HK-2 (cell line): Measurements from ENCODE around the gene UGT8.
"Not testable (repeated sequence)": the region's sequence is repeated elsewhere in the genome, so short reads cannot be mapped to it uniquely, and the experiment has no call there.

ENCODE experiments used
- DNase-seq: peaks from one replicate; pipeline ENCODE4 v3.0.0-alpha.2; 2018; ENCODE audit not compliant: unreplicated experiment

UGT8 gene

GRCh38 chr4:114603497-114603896 is 4.9 kb downstream of the UGT8 start:
- no peak for DNase-seq

GRCh38 chr4:114606245-114606644 is 7.6 kb downstream of the UGT8 start:
- no peak for DNase-seq

GRCh38 chr4:114607056-114607455 is 8.4 kb downstream of the UGT8 start:
- no peak for DNase-seq

GRCh38 chr4:114613560-114613959 is 15.0 kb downstream of the UGT8 start:
- DNase-seq = no peak

GRCh38 chr4:114615435-114615834 is 16.8 kb downstream of the UGT8 start:
- DNase-seq = peak; percentile 17

- peak; percentile 10 for DNase-seq
Observed at GRCh38 chr4:114616036-114616435, 17.4 kb downstream of the UGT8 start.

GRCh38 chr4:114626196-114626595 is 27.6 kb downstream of the UGT8 start:
- DNase-seq = no peak

- no peak for DNase-seq
Observed at GRCh38 chr4:114636192-114636935, 37.8 kb downstream of the UGT8 start.

GRCh38 chr4:114642173-114642780 is 43.7 kb downstream of the UGT8 start:
- DNase-seq = no peak

GRCh38 chr4:114649908-114650307 is 51.3 kb downstream of the UGT8 start:
- no peak for DNase-seq

- DNase-seq = no peak
Observed at GRCh38 chr4:114653675-114654074, 55.1 kb downstream of the UGT8 start.

GRCh38 chr4:114654592-114654991 is 56.0 kb downstream of the UGT8 start:
- DNase-seq = no peak

GRCh38 chr4:114658179-114658578 is 59.6 kb downstream of the UGT8 start:
- no peak for DNase-seq

- no peak for DNase-seq
Observed at GRCh38 chr4:114658776-114659175, 60.2 kb downstream of the UGT8 start.

- DNase-seq = peak; percentile 39
Observed at GRCh38 chr4:114659386-114660008, 60.9 kb downstream of the UGT8 start.

GRCh38 chr4:114663083-114663482 is 64.5 kb downstream of the UGT8 start:
- DNase-seq = no peak

GRCh38 chr4:114668577-114668976 is 70.0 kb downstream of the UGT8 start:
- no peak for DNase-seq

GRCh38 chr4:114670733-114671132 is 72.1 kb downstream of the UGT8 start:
- not testable (repeated sequence) for DNase-seq

GRCh38 chr4:114673306-114673705 is 74.7 kb downstream of the UGT8 start:
- no peak for DNase-seq

- no peak for DNase-seq
Observed at GRCh38 chr4:114674080-114674479, 75.5 kb downstream of the UGT8 start.

GRCh38 chr4:114677346-114677979 is 78.9 kb downstream of the UGT8 start:
- no peak for DNase-seq

GRCh38 chr4:114684462-114684861 is 85.9 kb downstream of the UGT8 start:
- DNase-seq = no peak

- no peak for DNase-seq
Observed at GRCh38 chr4:114688059-114688458, 89.5 kb downstream of the UGT8 start.
